Measurements from ENCODE around the gene L3MBTL2. TPM values are rescaled to one million over a fixed set of nuclear protein-coding genes. Genes with fewer than 3 reads are reported as not detected.

Gene L3MBTL2
- total and polyA plus RNA-seq, 4 donors = 8.7 to 17.4 (median 12.3) TPM

- H3K27ac ChIP-seq (ENCODE audit: low read depth in 1 of 2, low read length in 2 of 2) = no peak overlapping the region
- H3K4me1 ChIP-seq (ENCODE audit: control insufficient read depth in 4 of 4, insufficient read depth in 4 of 4, low read length in 3 of 4) = no peaks in the 10 kb centered on the region
- WGBS = 97% methylated on average over 16 of the region's 16 CpGs
- H3K36me3 ChIP-seq (ENCODE audit: control insufficient read depth in 4 of 4, insufficient read depth in 3 of 4, low read depth in 1 of 4, low read length in 3 of 4) = peaks cover 12 to 78% (median 40%) of the 10 kb centered on the region in 4 donors
- no peak overlapping the region for H3K9ac ChIP-seq (ENCODE audit: low read depth in 1 of 2, low read length in 2 of 2)
- no peak for DNase-seq (ENCODE audit: low spot score)
- no peak overlapping the region for H3K4me3 ChIP-seq (ENCODE audit: low read depth in 1 of 3, low read length in 3 of 3)
- TF ChIP-seq TAF1 (conservative IDR thresholded peaks at IDR 0.05) (no peak), HNF4G (IDR thresholded peaks at IDR 0.05) (no peak), FOXA2 (IDR thresholded peaks at IDR 0.05) (no peak), FOXA1 (IDR thresholded peaks at IDR 0.05) (no peak), JUND (IDR thresholded peaks at IDR 0.05) (no peak), MAX (IDR thresholded peaks at IDR 0.05) (no peak), RAD21 (IDR thresholded peaks at IDR 0.05) (no peak), YY1 (IDR thresholded peaks at IDR 0.05) (no peak), EGR1 (IDR thresholded peaks at IDR 0.05; ENCODE audit: low read depth in 2 of 2) (no peak), GABPA (IDR thresholded peaks at IDR 0.05 in 1 of 2, conservative IDR thresholded peaks at IDR 0.05 in 1 of 2) (no peak), RXRA (IDR thresholded peaks at IDR 0.05) (no peak), SP1 (IDR thresholded peaks at IDR 0.05) (no peak)
- TF ChIP-seq, protein P1, sequence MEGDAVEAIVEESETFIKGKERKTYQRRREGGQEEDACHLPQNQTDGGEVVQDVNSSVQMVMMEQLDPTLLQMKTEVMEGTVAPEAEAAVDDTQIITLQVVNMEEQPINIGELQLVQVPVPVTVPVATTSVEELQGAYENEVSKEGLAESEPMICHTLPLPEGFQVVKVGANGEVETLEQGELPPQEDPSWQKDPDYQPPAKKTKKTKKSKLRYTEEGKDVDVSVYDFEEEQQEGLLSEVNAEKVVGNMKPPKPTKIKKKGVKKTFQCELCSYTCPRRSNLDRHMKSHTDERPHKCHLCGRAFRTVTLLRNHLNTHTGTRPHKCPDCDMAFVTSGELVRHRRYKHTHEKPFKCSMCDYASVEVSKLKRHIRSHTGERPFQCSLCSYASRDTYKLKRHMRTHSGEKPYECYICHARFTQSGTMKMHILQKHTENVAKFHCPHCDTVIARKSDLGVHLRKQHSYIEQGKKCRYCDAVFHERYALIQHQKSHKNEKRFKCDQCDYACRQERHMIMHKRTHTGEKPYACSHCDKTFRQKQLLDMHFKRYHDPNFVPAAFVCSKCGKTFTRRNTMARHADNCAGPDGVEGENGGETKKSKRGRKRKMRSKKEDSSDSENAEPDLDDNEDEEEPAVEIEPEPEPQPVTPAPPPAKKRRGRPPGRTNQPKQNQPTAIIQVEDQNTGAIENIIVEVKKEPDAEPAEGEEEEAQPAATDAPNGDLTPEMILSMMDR (IDR thresholded peaks at IDR 0.05; ENCODE audit: low read depth, low read length, missing input control) = no peak
- TF ChIP-seq, protein P2, sequence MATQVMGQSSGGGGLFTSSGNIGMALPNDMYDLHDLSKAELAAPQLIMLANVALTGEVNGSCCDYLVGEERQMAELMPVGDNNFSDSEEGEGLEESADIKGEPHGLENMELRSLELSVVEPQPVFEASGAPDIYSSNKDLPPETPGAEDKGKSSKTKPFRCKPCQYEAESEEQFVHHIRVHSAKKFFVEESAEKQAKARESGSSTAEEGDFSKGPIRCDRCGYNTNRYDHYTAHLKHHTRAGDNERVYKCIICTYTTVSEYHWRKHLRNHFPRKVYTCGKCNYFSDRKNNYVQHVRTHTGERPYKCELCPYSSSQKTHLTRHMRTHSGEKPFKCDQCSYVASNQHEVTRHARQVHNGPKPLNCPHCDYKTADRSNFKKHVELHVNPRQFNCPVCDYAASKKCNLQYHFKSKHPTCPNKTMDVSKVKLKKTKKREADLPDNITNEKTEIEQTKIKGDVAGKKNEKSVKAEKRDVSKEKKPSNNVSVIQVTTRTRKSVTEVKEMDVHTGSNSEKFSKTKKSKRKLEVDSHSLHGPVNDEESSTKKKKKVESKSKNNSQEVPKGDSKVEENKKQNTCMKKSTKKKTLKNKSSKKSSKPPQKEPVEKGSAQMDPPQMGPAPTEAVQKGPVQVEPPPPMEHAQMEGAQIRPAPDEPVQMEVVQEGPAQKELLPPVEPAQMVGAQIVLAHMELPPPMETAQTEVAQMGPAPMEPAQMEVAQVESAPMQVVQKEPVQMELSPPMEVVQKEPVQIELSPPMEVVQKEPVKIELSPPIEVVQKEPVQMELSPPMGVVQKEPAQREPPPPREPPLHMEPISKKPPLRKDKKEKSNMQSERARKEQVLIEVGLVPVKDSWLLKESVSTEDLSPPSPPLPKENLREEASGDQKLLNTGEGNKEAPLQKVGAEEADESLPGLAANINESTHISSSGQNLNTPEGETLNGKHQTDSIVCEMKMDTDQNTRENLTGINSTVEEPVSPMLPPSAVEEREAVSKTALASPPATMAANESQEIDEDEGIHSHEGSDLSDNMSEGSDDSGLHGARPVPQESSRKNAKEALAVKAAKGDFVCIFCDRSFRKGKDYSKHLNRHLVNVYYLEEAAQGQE (IDR thresholded peaks at IDR 0.05) = no peak
- TF ChIP-seq, protein P3, sequence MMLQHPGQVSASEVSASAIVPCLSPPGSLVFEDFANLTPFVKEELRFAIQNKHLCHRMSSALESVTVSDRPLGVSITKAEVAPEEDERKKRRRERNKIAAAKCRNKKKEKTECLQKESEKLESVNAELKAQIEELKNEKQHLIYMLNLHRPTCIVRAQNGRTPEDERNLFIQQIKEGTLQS (IDR thresholded peaks at IDR 0.05) = no peak
- TF ChIP-seq, protein P4, sequence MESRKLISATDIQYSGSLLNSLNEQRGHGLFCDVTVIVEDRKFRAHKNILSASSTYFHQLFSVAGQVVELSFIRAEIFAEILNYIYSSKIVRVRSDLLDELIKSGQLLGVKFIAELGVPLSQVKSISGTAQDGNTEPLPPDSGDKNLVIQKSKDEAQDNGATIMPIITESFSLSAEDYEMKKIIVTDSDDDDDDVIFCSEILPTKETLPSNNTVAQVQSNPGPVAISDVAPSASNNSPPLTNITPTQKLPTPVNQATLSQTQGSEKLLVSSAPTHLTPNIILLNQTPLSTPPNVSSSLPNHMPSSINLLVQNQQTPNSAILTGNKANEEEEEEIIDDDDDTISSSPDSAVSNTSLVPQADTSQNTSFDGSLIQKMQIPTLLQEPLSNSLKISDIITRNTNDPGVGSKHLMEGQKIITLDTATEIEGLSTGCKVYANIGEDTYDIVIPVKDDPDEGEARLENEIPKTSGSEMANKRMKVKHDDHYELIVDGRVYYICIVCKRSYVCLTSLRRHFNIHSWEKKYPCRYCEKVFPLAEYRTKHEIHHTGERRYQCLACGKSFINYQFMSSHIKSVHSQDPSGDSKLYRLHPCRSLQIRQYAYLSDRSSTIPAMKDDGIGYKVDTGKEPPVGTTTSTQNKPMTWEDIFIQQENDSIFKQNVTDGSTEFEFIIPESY (IDR thresholded peaks at IDR 0.05) = no peak
- no peaks in the 10 kb centered on the region for H3K9me3 ChIP-seq (ENCODE audit: control insufficient read depth in 4 of 4, low read length in 3 of 4)
- H3K27me3 ChIP-seq (ENCODE audit: control insufficient read depth in 4 of 4, insufficient read depth in 4 of 4, low read length in 3 of 4) = no peaks in the 10 kb centered on the region
Observed at GRCh38 chr22:41267958-41268357, 62.8 kb downstream of the L3MBTL2 start.

- Histone ChIP-seq H3K4me1 (ENCODE audit: control insufficient read depth in 4 of 4, insufficient read depth in 4 of 4, low read length in 3 of 4) (no peaks in the 10 kb centered on the region), H3K9me3 (ENCODE audit: control insufficient read depth in 4 of 4, low read length in 3 of 4) (no peaks in the 10 kb centered on the region), H3K27me3 (ENCODE audit: control insufficient read depth in 4 of 4, insufficient read depth in 4 of 4, low read length in 3 of 4) (no peaks in the 10 kb centered on the region), H3K4me3 (ENCODE audit: low read depth in 1 of 3, low read length in 3 of 3) (no peak overlapping the region), H3K36me3 (ENCODE audit: control insufficient read depth in 4 of 4, insufficient read depth in 3 of 4, low read depth in 1 of 4, low read length in 3 of 4) (peaks cover 6 to 71% (median 40%) of the 10 kb centered on the region in 4 donors), H3K9ac (ENCODE audit: low read depth in 1 of 2, low read length in 2 of 2) (no peak overlapping the region), H3K27ac (ENCODE audit: low read depth in 1 of 2, low read length in 2 of 2) (no peak overlapping the region)
- 96% methylated on average over 9 of the region's 9 CpGs for WGBS
- DNase-seq (ENCODE audit: low spot score) = no peak
- TF ChIP-seq, protein P4 (IDR thresholded peaks at IDR 0.05) = no peak
- no peak for TF ChIP-seq NR2F2 (IDR thresholded peaks at IDR 0.05)
- no peak for TF ChIP-seq EGR1 (IDR thresholded peaks at IDR 0.05; ENCODE audit: low read depth in 2 of 2)
- TF ChIP-seq HNF4A (conservative IDR thresholded peaks at IDR 0.05) = no peak
- TF ChIP-seq MAX (IDR thresholded peaks at IDR 0.05) = no peak
- no peak for TF ChIP-seq GABPA (IDR thresholded peaks at IDR 0.05 in 1 of 2, conservative IDR thresholded peaks at IDR 0.05 in 1 of 2)
- TF ChIP-seq HNF4G (IDR thresholded peaks at IDR 0.05) = no peak
- TF ChIP-seq TAF1 (conservative IDR thresholded peaks at IDR 0.05) = no peak
- no peak for TF ChIP-seq JUND (IDR thresholded peaks at IDR 0.05)
- no peak for TF ChIP-seq YY1 (IDR thresholded peaks at IDR 0.05)
- TF ChIP-seq RAD21 (IDR thresholded peaks at IDR 0.05) = no peak
- TF ChIP-seq RXRA (IDR thresholded peaks at IDR 0.05) = no peak
Observed at GRCh38 chr22:41271787-41272186, 66.7 kb downstream of the L3MBTL2 start.
